ENCODE data around the gene KRI1.
A peak's percentile ranks its signal among the peaks of the same experiment; 100 is the strongest.
"Not testable (repeated sequence)": the region's sequence is repeated elsewhere in the genome, so short reads cannot be mapped to it uniquely, and the experiment has no call there.

KRI1 gene

GRCh38 chr19:10549733-10550132 is 16.1 kb downstream of the KRI1 start:
- no peak for DNase-seq (ENCODE audit: low spot score)

- no peak for DNase-seq (ENCODE audit: low spot score)
Observed at GRCh38 chr19:10548746-10549276, 17.0 kb downstream of the KRI1 start.

GRCh38 chr19:10546817-10547216 is 19.0 kb downstream of the KRI1 start:
- no peak for DNase-seq (ENCODE audit: low spot score)

GRCh38 chr19:10544753-10545251 is 21.0 kb downstream of the KRI1 start:
- DNase-seq (ENCODE audit: low spot score): no peak

- no peak for DNase-seq (ENCODE audit: low spot score)
Observed at GRCh38 chr19:10544242-10544752, 21.5 kb downstream of the KRI1 start.

- peak; percentile 73 for DNase-seq (ENCODE audit: low spot score)
Observed at GRCh38 chr19:10543420-10544241, 22.2 kb downstream of the KRI1 start, which contains the start of gene ATG4D. Gene ATG4D (plus strand): TSS chr19:10543904. CDS start chr19:10544091, 187 bp downstream.

- no peak for DNase-seq (ENCODE audit: low spot score)
Observed at GRCh38 chr19:10543059-10543419, 22.8 kb downstream of the KRI1 start.

- not testable (repeated sequence) for DNase-seq (ENCODE audit: low spot score)
Observed at GRCh38 chr19:10539016-10539415, 26.8 kb downstream of the KRI1 start.

GRCh38 chr19:10538204-10538983 is 27.4 kb downstream of the KRI1 start:
- DNase-seq (ENCODE audit: low spot score): no peak

- no peak for DNase-seq (ENCODE audit: low spot score)
Observed at GRCh38 chr19:10537668-10538067, 28.1 kb downstream of the KRI1 start.

GRCh38 chr19:10535613-10536012 is 30.2 kb downstream of the KRI1 start:
- no peak for DNase-seq (ENCODE audit: low spot score)

- DNase-seq (ENCODE audit: low spot score): no peak
Observed at GRCh38 chr19:10533646-10534386, 32.0 kb downstream of the KRI1 start.

- DNase-seq (ENCODE audit: low spot score): no peak
Observed at GRCh38 chr19:10532457-10532856, 33.4 kb downstream of the KRI1 start.

GRCh38 chr19:10526887-10527286 is 38.9 kb downstream of the KRI1 start:
- not testable (repeated sequence) for DNase-seq (ENCODE audit: low spot score)

GRCh38 chr19:10525636-10526035 is 40.2 kb downstream of the KRI1 start:
- DNase-seq (ENCODE audit: low spot score): no peak

- DNase-seq (ENCODE audit: low spot score): no peak
Observed at GRCh38 chr19:10523135-10523636, 42.6 kb downstream of the KRI1 start.

- DNase-seq (ENCODE audit: low spot score): no peak
Observed at GRCh38 chr19:10521461-10522171, 44.2 kb downstream of the KRI1 start.

- no peak for DNase-seq (ENCODE audit: low spot score)
Observed at GRCh38 chr19:10520652-10521318, 45.0 kb downstream of the KRI1 start.

- no peak for DNase-seq (ENCODE audit: low spot score)
Observed at GRCh38 chr19:10519421-10519820, 46.4 kb downstream of the KRI1 start.

All from putamen (tissue), 1 donor.